Thyroid gland (tissue), 4 donors: ENCODE results near the gene SETBP1. TPM values are rescaled to one million over a fixed set of nuclear protein-coding genes. Genes with fewer than 3 reads are reported as not detected.

Source experiments
- DNase-seq, 2 donors: peaks; one replicate each; pipeline ENCODE4 v3.0.0-alpha.2; 2019
- H3K27ac ChIP-seq, 3 donors: fragments of 200-600 bp; sonication (generic); 1 replicate in 2 of 3; 2 replicates in 1 of 3; pipeline ENCODE4 v1.5.1; 2016 to 2019; ENCODE audit warnings: mild to moderate bottlenecking in 1 of 3, moderate library complexity in 1 of 3
- H3K27me3 ChIP-seq: fragments of 200-600 bp; sonication (generic); one replicate; pipeline ENCODE4 v1.5.1; 2019
- H3K36me3 ChIP-seq, 2 donors: fragments of 200-600 bp; sonication (generic); one replicate each; pipeline ENCODE4 v1.5.1; 2016 to 2019
- H3K4me1 ChIP-seq, 2 donors: fragments of 200-600 bp; sonication (generic); one replicate each; pipeline ENCODE4 v1.5.1; 2017 to 2019
- H3K4me3 ChIP-seq, 3 donors: fragments of 200-600 bp; sonication (generic); replicated peaks in 1 of 3; 1 replicate in 2 of 3; 2 replicates in 1 of 3; pipeline ENCODE4 v1.5.1; 2016; ENCODE audit warnings: mild to moderate bottlenecking in 1 of 3
- H3K9me3 ChIP-seq: fragments of 200-600 bp; sonication (generic); one replicate; pipeline ENCODE4 v1.5.1; 2017
- CTCF ChIP-seq, 6 experiments: fragments of 200-600 bp in 3 of 6; fragments of 450-650 bp in 3 of 6; sonication (generic) in 3 of 6; IDR thresholded peaks; one replicate each; pipeline ENCODE4 v1.5.1; 2016 to 2019; ENCODE audit warnings: antibody characterized with exemption in 6 of 6, mild to moderate bottlenecking in 2 of 6, inconsistent platforms in 1 of 6, moderate library complexity in 1 of 6
- POLR2A ChIP-seq, 2 donors: fragments of 450-650 bp; IDR thresholded peaks; one replicate each; pipeline ENCODE4 v1.6.1; 2017; ENCODE audit warnings: antibody characterized with exemption in 2 of 2, mild to moderate bottlenecking in 2 of 2, moderate library complexity in 1 of 2
- WGBS, 2 donors: methylation state at CpG; one replicate each; pipeline ENCODE4 v1.1.5; 2017; 5-methylcytosine and 5-hydroxymethylcytosine counted together
- intact Hi-C: fragments of 100-400 bp; cut with DNase I; formaldehyde crosslinking; loops from one replicate; pipeline ENCODE4 v1.15.1; 2023
- total RNA-seq, 4 donors: library from RNA; depleted of rRNA; stranded (reverse); fragments of >200 nt; gene quantifications; one replicate each; pipeline ENCODE4 v1.2.3, GENCODE V29; 2016

Gene SETBP1
- total RNA-seq, 4 donors from 2014 or later = 32.1 to 72.0 (median 42.0) TPM

GRCh38 chr18:44742718-44743311 lies 62.1 kb downstream of the SETBP1 start:
- TF ChIP-seq CTCF (IDR thresholded peaks at IDR 0.05) (no peak), POLR2A (IDR thresholded peaks at IDR 0.05) (no peak)
- Histone ChIP-seq H3K4me3 (no peak overlapping the region), H3K27me3 (no peaks in the 10 kb centered on the region), H3K27ac (peak overlapping the region in 2 of 3 donors; percentile 21 to 33), H3K36me3 (no peaks in the 10 kb centered on the region), H3K9me3 (no peaks in the 10 kb centered on the region), H3K4me1 (peaks cover 11 to 27% of the 10 kb centered on the region in 2 donors)
- WGBS, 2 donors = 21 to 29% methylated on average over 3 of the region's 3 CpGs
- intact Hi-C loops = no loop called here
- peak; percentile 57 to 59 for DNase-seq

GRCh38 chr18:44743631-44744030 lies 62.9 kb downstream of the SETBP1 start:
- Histone ChIP-seq H3K36me3 (no peaks in the 10 kb centered on the region), H3K4me3 (no peak overlapping the region), H3K27me3 (no peaks in the 10 kb centered on the region), H3K9me3 (no peaks in the 10 kb centered on the region), H3K27ac (peak overlapping the region in 1 of 3 donors; percentile 21), H3K4me1 (peaks cover 11 to 34% of the 10 kb centered on the region in 2 donors)
- no peak for TF ChIP-seq POLR2A (IDR thresholded peaks at IDR 0.05)
- no peak for TF ChIP-seq CTCF (IDR thresholded peaks at IDR 0.05)
- DNase-seq = no peak
- intact Hi-C loops = no loop called here
- WGBS, 2 donors = 83 to 90% methylated on average over 2 of the region's 2 CpGs

GRCh38 chr18:44744161-44745121 lies 63.8 kb downstream of the SETBP1 start:
- peak; percentile 31 to 44 for DNase-seq
- intact Hi-C loops = no loop called here
- Histone ChIP-seq H3K36me3 (no peaks in the 10 kb centered on the region), H3K9me3 (no peaks in the 10 kb centered on the region), H3K4me1 (peaks cover 11 to 34% of the 10 kb centered on the region in 2 donors), H3K27me3 (no peaks in the 10 kb centered on the region), H3K4me3 (no peak overlapping the region), H3K27ac (no peak overlapping the region)
- no peak for TF ChIP-seq CTCF (IDR thresholded peaks at IDR 0.05)
- no peak for TF ChIP-seq POLR2A (IDR thresholded peaks at IDR 0.05)
- WGBS, 2 donors = 70 to 76% methylated on average over 28 to 41 of the region's 50 CpGs

GRCh38 chr18:44747157-44747556 lies 66.5 kb downstream of the SETBP1 start:
- no peak overlapping the region for H3K27ac ChIP-seq
- TF ChIP-seq CTCF (IDR thresholded peaks at IDR 0.05) (no peak), POLR2A (IDR thresholded peaks at IDR 0.05) (no peak)
- H3K9me3 ChIP-seq = no peaks in the 10 kb centered on the region
- no peak for DNase-seq
- no peaks in the 10 kb centered on the region for H3K36me3 ChIP-seq
- intact Hi-C loops = no loop called here
- H3K4me3 ChIP-seq = no peak overlapping the region
- WGBS, 2 donors = 56 to 57% methylated on average over 1 of the region's 1 CpG
- H3K27me3 ChIP-seq = no peaks in the 10 kb centered on the region
- H3K4me1 ChIP-seq = peaks cover 11 to 24% of the 10 kb centered on the region in 2 donors

GRCh38 chr18:44748582-44748981 lies 67.9 kb downstream of the SETBP1 start:
- no peak overlapping the region for H3K4me3 ChIP-seq
- no peaks in the 10 kb centered on the region for H3K9me3 ChIP-seq
- H3K27me3 ChIP-seq = no peaks in the 10 kb centered on the region
- TF ChIP-seq CTCF (IDR thresholded peaks at IDR 0.05) (no peak), POLR2A (IDR thresholded peaks at IDR 0.05) (no peak)
- H3K27ac ChIP-seq = no peak overlapping the region
- no peaks in the 10 kb centered on the region for H3K36me3 ChIP-seq
- WGBS, 2 donors = 73 to 83% methylated on average over 5 of the region's 5 CpGs
- no peak for DNase-seq
- intact Hi-C loops = no loop called here
- H3K4me1 ChIP-seq = peaks cover 3 to 9% of the 10 kb centered on the region in 2 donors
